K562 (cell line): ENCODE data around the gene RNF114. TPM values are rescaled to one million over a fixed set of nuclear protein-coding genes. Genes with fewer than 3 reads are reported as not detected.

ENCODE experiments used
- FOXM1 ChIP-seq, 2 experiments: fragments of 450-650 bp in 1 of 2; sonication (generic) in 1 of 2; formaldehyde crosslinking in 1 of 2; IDR thresholded peaks; 2 replicates each; pipeline versions ENCODE4 v1.6.1 to v1.9.0; 2017 to 2022; ENCODE audit warnings: low read depth in 2 of 2, mild to moderate bottlenecking in 2 of 2, missing genetic modification reagents in 1 of 2, moderate library complexity in 1 of 2
- HDAC1 ChIP-seq, 2 experiments: fragments of 450-650 bp; IDR thresholded peaks; 2 replicates each; pipeline ENCODE4 v1.6.1; 2016 to 2017; ENCODE audit warnings: inconsistent platforms in 1 of 2, mild to moderate bottlenecking in 1 of 2, moderate library complexity in 1 of 2
- KAT7 ChIP-seq: sonication (generic); formaldehyde crosslinking; IDR thresholded peaks from 2 replicates; pipeline ENCODE4 v1.8.0; 2022; ENCODE audit warnings: missing genetic modification reagents, mild to moderate bottlenecking, borderline replicate concordance
- MEF2D ChIP-seq: conservative IDR thresholded peaks from 2 replicates; pipeline ENCODE4 v1.6.1; 2016; ENCODE audit warnings: low read depth, missing genetic modification characterization, missing compliant biosample characterization
- TAF15 ChIP-seq: fragments of 200-400 bp; formaldehyde crosslinking; IDR thresholded peaks from 2 replicates; pipeline ENCODE4 v1.6.1; 2017; ENCODE audit warnings: mild to moderate bottlenecking, low read depth, low read length, moderate library complexity
- UBTF ChIP-seq, 2 experiments: IDR thresholded peaks; 2 replicates each; pipeline ENCODE4 v1.6.1; 2012; ENCODE audit warnings: improper control_type of control experiment in 2 of 2, low read depth in 2 of 2, low read length in 2 of 2, borderline replicate concordance in 1 of 2
- ZBTB12 ChIP-seq: fragments of 250-450 bp; sonication (Bioruptor Pico); IDR thresholded peaks from 2 replicates; pipeline ENCODE4 v1.4.0; 2020
- ZKSCAN3 ChIP-seq: fragments of 250-450 bp; sonication (Bioruptor Pico); IDR thresholded peaks from 2 replicates; pipeline ENCODE4 v1.4.0; 2020
- ZKSCAN8 ChIP-seq: fragments of 200-800 bp; sonication (Bioruptor generic); IDR thresholded peaks from 2 replicates; pipeline ENCODE4 v1.6.1; 2016; ENCODE audit warnings: missing genetic modification characterization, missing compliant biosample characterization
- ZMIZ1 ChIP-seq, 2 experiments: fragments of 150-350 bp in 1 of 2; IDR thresholded peaks; 2 replicates each; pipeline ENCODE4 v1.6.1; 2012 to 2016; ENCODE audit warnings: low read depth in 2 of 2, low read length in 2 of 2, mild to moderate bottlenecking in 1 of 2, moderate library complexity in 1 of 2
- ZNF830 ChIP-seq: fragments of 250-450 bp; sonication (Bioruptor Pico); IDR thresholded peaks from 2 replicates; pipeline ENCODE4 v1.5.0; 2021; ENCODE audit warnings: mild to moderate bottlenecking
- polyA plus RNA-seq, 8 experiments: library from polyadenylated mRNA; depleted of rRNA in 4 of 8; stranded (reverse) in 5 of 8; unstranded in 3 of 8; fragments of >200 nt; fragmentation: Nextera tagmentation in 2 of 8; fragmentation: Illumina TruSeq in 1 of 8; extraction: Ambion mirVana in 2 of 8; extraction: Trizol in 1 of 8; gene quantifications; 2 replicates each; pipeline versions ENCODE4 v1.2.1 to v1.2.3, GENCODE V29; 2011 to 2014; ENCODE audit warnings: inconsistent platforms in 1 of 8, missing spikeins in 1 of 8
- total RNA-seq, 7 experiments: library from RNA; depleted of rRNA in 6 of 7; stranded (reverse); fragments of >200 nt in 6 of 7; fragmentation: Illumina TruSeq in 2 of 7; extraction: Trizol in 2 of 7; gene quantifications; 2 replicates each; pipeline versions ENCODE4 v1.2.1 to v1.2.3, GENCODE V29; 2011 to 2021; ENCODE audit warnings: low replicate concordance in 1 of 7

Gene RNF114
- total and polyA plus RNA-seq, 9 of the 15 experiments (the other 6 are each of a cell fraction or from before 2014, with no cell fraction given), result 38.6 to 111 (median 62.6) TPM

GRCh38 chr20:49915380-49916145 is 20.6 kb upstream of the RNF114 start, which contains the start of gene SPATA2 (continued):
- TF ChIP-seq MEF2D (tag) (peak; percentile 90), KAT7 (CRISPR knock-in tag) (no peak), UBTF (IDR thresholded peaks at IDR 0.05; ENCODE audit: borderline replicate concordance in 1 of 2, low read depth in 2 of 2, low read length in 2 of 2) (0 out of 4 replicates have a peak, but pooled peaks of 1 of the 2 experiments have one; percentile 7), ZNF830 (CRISPR knock-in tag) (no peak), ZKSCAN3 (CRISPR knock-in tag) (no peak), HDAC1 (IDR thresholded peaks at IDR 0.05) (peak; percentile 66 to 91; a peak in 3 of 4 replicates), ZKSCAN8 (CRISPR knock-in tag) (no peak), TAF15 (no peak), ZBTB12 (CRISPR knock-in tag) (peak; percentile 93), ZMIZ1 (IDR thresholded peaks at IDR 0.05; ENCODE audit: low read depth in 2 of 2, low read length in 2 of 2) (no peak), FOXM1 (IDR thresholded peaks at IDR 0.05; ENCODE audit: low read depth) (peak; percentile 53), FOXM1 (CRISPR knock-in tag; IDR thresholded peaks at IDR 0.05; ENCODE audit: low read depth) (peak; percentile 92)
